DND-41 (cell line): Measurements from ENCODE around the gene MED12L.

Source experiments
- EZH2 ChIP-seq: IDR thresholded peaks from 3 replicates; pipeline ENCODE4 v1.6.1; 2012; ENCODE audit warnings: borderline replicate concordance, low read depth, mild to moderate bottlenecking, moderate library complexity, low read length, inconsistent platforms; ENCODE audit not compliant: severe bottlenecking
- TF ChIP-seq, protein P1 (sequence below): IDR thresholded peaks from 2 replicates; pipeline ENCODE4 v1.5.1; 2012; ENCODE audit warnings: borderline replicate concordance, low read length, moderate library complexity, mild to moderate bottlenecking; ENCODE audit not compliant: poor library complexity, severe bottlenecking; ENCODE audit errors: extremely low read depth

DNA sequence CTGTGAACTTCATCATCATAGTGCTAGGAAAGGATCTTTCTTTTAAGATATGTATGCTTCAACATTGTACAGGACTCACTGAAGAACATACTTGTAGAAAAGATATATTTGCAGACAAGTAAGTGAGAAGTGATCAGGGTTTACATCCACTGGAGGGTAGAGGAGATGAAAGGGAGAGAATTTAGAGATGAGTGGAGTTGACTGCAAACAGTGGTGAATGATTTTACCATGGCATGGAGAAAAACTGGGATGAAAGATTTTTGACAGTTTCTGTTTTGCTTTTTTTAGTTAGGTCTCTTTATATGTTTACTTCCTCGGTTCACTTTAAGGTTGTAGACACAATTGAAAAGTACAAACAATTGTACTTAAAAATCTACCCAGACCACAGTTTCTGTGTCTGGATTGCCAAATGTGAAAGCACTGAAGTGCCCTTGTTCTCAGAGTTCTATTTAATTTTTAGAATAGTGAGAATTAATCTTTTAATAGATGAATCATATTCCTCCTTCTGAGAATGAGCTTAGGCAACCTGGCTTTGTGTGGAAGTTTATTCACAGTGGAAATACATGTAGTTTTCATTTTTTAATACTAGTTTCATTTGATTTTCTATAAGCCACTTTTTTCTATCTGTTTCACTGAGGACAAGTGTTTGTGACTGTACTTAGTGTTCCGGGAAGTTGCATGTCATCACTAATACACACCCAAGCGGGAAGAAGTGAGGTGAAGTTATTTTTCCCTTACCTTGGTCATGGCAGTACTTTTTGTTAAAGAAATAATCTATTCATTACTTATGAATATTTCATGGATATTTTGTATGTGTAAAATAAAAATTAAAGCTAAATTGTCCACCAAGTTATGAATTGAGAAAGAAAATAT is 119.3 kb downstream of the MED12L start:
- TF ChIP-seq, protein P1, sequence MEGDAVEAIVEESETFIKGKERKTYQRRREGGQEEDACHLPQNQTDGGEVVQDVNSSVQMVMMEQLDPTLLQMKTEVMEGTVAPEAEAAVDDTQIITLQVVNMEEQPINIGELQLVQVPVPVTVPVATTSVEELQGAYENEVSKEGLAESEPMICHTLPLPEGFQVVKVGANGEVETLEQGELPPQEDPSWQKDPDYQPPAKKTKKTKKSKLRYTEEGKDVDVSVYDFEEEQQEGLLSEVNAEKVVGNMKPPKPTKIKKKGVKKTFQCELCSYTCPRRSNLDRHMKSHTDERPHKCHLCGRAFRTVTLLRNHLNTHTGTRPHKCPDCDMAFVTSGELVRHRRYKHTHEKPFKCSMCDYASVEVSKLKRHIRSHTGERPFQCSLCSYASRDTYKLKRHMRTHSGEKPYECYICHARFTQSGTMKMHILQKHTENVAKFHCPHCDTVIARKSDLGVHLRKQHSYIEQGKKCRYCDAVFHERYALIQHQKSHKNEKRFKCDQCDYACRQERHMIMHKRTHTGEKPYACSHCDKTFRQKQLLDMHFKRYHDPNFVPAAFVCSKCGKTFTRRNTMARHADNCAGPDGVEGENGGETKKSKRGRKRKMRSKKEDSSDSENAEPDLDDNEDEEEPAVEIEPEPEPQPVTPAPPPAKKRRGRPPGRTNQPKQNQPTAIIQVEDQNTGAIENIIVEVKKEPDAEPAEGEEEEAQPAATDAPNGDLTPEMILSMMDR, result no peak
- no peak for TF ChIP-seq EZH2
